SU-DHL-6 (cell line): Measurements from ENCODE around the gene KLK1.

Source experiments
- H2AFZ ChIP-seq: fragments of 200-600 bp; sonication (generic); 2 replicates; pipeline ENCODE4 v1.6.1; 2014; ENCODE audit warnings: low read depth, mild to moderate bottlenecking, moderate library complexity, mixed read lengths, antibody characterized with exemption, low read length; ENCODE audit not compliant: severe bottlenecking
- H3F3A ChIP-seq: fragments of 200-600 bp; shearing (Covaris generic); 2 replicates; pipeline ENCODE4 v1.6.0; 2016; ENCODE audit warnings: antibody characterized with exemption, mild to moderate bottlenecking; ENCODE audit not compliant: insufficient read depth
- H3K27ac ChIP-seq: fragments of 200-600 bp; sonication (generic); 2 replicates; pipeline ENCODE4 v1.5.1; 2016; ENCODE audit warnings: low read depth, mild to moderate bottlenecking, low read length, moderate library complexity, mixed read lengths
- H3K27me3 ChIP-seq: fragments of 200-600 bp; sonication (generic), shearing (Covaris generic); 2 replicates; pipeline ENCODE4 v1.6.0; 2014; ENCODE audit warnings: mild to moderate bottlenecking, low read length
- H3K36me3 ChIP-seq: fragments of 200-600 bp; sonication (generic); 2 replicates; pipeline ENCODE4 v1.6.1; 2014; ENCODE audit warnings: mild to moderate bottlenecking, low read length, mixed read lengths
- H3K4me2 ChIP-seq: fragments of 300-600, 200-600 bp; shearing (Covaris generic), sonication (generic); 2 replicates; pipeline ENCODE4 v1.6.0; 2014; ENCODE audit warnings: low read length, low read depth, mild to moderate bottlenecking; ENCODE audit not compliant: poor library complexity, severe bottlenecking
- H3K4me3 ChIP-seq: fragments of 200-600 bp; sonication (generic); 2 replicates; pipeline ENCODE4 v1.5.1; 2014; ENCODE audit warnings: antibody characterized with exemption, low read length, mild to moderate bottlenecking, mixed read lengths; ENCODE audit not compliant: insufficient read depth, poor library complexity, severe bottlenecking
- H3K79me2 ChIP-seq: fragments of 200-600 bp; sonication (generic); 2 replicates; pipeline ENCODE4 v1.6.1; 2014; ENCODE audit warnings: mild to moderate bottlenecking, low read length, moderate library complexity; ENCODE audit not compliant: insufficient read depth
- H3K9ac ChIP-seq: fragments of 200-600 bp; sonication (generic); 2 replicates; pipeline ENCODE4 v1.7.0; 2014; ENCODE audit warnings: mild to moderate bottlenecking, low read length
- H3K9me2 ChIP-seq: fragments of 200-600 bp; sonication (generic); replicated peaks from 2 replicates; pipeline ENCODE4 v1.6.1; 2014; ENCODE audit warnings: low read length; ENCODE audit not compliant: insufficient read depth
- H3K9me3 ChIP-seq: fragments of 200-600 bp; sonication (generic); 2 replicates; pipeline ENCODE4 v1.6.1; 2014; ENCODE audit warnings: low read length, mixed read lengths; ENCODE audit not compliant: insufficient read depth
- H4K20me1 ChIP-seq: fragments of 200-600 bp; sonication (generic); 2 replicates; pipeline ENCODE4 v1.6.1; 2014; ENCODE audit warnings: low read depth, mild to moderate bottlenecking, antibody characterized with exemption, low read length, moderate library complexity, mixed read lengths
- EZH2phosphoT487 ChIP-seq: fragments of 200-600 bp; sonication (generic), shearing (Covaris generic); conservative IDR thresholded peaks from 2 replicates; pipeline ENCODE4 v1.6.1; 2018; ENCODE audit warnings: mild to moderate bottlenecking, antibody characterized with exemption, low read length, moderate library complexity, mixed read lengths
- TF ChIP-seq, protein P1 (sequence below): fragments of 200-600 bp; sonication (generic); IDR thresholded peaks from one replicate; pipeline ENCODE4 v1.5.1; 2017; ENCODE audit warnings: antibody characterized with exemption, mild to moderate bottlenecking, low read length, moderate library complexity; ENCODE audit not compliant: insufficient read depth, poor library complexity, severe bottlenecking

Gene KLK1

DNA sequence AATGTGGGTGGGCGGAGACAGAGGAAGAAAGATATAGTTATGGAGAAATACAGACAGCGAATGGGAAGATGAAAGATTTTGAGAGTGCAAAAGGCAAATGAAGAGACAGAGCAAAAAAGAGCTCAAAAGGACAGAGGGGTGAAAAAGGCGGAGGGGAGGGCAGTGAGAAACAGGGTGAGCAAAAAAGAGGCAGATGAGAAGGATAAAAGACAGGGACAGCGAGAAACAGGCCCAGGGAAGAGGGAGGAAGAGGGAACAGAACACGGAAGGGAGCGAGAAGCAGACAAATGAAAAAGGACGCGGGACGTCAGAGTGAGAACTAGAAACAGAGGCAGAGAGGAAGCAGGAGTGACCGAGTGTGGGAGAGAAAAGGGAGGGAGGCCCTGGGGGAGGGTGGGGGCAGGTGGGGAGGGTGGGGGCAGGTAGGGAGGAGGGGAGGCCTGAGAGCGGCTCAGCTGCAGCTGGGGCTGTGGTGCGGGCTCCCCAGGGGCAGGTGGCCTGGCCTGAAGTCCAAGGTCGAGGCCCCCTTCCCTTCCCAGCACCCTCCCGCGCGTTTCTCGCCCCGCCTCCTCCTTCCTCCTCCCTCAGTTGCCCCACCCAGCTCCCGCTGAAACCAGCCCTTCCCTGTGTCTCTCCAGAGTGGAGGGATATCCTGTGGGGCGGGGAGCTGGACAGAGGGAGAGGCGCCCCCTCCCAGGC lies 2.9 kb downstream of the KLK1 start:
- Histone ChIP-seq H3K27me3 (no peaks in the 10 kb centered on the region), H3K79me2 (no peaks in the 10 kb centered on the region), H3K9me3 (no peaks in the 10 kb centered on the region), H3K4me3 (no peak overlapping the region), H4K20me1 (no peaks in the 10 kb centered on the region), H2AFZ (no peak overlapping the region), H3K4me2 (no peak overlapping the region), H3K9me2 (no peaks in the 10 kb centered on the region), H3K9ac (no peak overlapping the region), H3K27ac (no peak overlapping the region), H3F3A (no peaks in the 10 kb centered on the region), H3K36me3 (no peaks in the 10 kb centered on the region)
- no peak for TF ChIP-seq EZH2phosphoT487
- TF ChIP-seq, protein P1, sequence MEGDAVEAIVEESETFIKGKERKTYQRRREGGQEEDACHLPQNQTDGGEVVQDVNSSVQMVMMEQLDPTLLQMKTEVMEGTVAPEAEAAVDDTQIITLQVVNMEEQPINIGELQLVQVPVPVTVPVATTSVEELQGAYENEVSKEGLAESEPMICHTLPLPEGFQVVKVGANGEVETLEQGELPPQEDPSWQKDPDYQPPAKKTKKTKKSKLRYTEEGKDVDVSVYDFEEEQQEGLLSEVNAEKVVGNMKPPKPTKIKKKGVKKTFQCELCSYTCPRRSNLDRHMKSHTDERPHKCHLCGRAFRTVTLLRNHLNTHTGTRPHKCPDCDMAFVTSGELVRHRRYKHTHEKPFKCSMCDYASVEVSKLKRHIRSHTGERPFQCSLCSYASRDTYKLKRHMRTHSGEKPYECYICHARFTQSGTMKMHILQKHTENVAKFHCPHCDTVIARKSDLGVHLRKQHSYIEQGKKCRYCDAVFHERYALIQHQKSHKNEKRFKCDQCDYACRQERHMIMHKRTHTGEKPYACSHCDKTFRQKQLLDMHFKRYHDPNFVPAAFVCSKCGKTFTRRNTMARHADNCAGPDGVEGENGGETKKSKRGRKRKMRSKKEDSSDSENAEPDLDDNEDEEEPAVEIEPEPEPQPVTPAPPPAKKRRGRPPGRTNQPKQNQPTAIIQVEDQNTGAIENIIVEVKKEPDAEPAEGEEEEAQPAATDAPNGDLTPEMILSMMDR: no peak

DNA sequence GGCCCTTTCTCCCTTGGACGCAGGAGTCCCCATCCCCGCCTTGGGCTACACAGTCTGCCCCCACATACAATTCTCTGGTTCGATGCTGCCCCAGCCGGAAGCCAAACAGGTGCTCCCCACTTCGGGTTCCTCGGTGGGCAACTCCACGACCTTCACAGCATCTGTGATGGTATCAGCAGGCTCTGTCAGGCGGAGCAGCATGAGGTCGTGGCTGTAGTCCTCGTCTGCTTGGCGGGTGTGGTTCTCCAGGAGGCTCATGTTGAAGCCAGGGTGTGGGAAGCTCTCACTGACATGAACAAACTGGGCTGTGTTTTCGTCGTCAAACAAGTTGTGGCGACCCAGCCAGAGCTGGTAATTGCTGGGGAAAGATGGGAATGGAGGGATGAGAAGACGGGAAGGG lies 3.5 kb downstream of the KLK1 start:
- H3K27ac ChIP-seq: no peak overlapping the region
- no peaks in the 10 kb centered on the region for H3F3A ChIP-seq
- no peaks in the 10 kb centered on the region for H3K9me3 ChIP-seq
- no peak overlapping the region for H3K9ac ChIP-seq
- no peak overlapping the region for H3K4me3 ChIP-seq
- no peaks in the 10 kb centered on the region for H3K9me2 ChIP-seq
- TF ChIP-seq EZH2phosphoT487: no peak
- TF ChIP-seq, protein P1: no peak
- no peak overlapping the region for H2AFZ ChIP-seq
- no peaks in the 10 kb centered on the region for H4K20me1 ChIP-seq
- H3K36me3 ChIP-seq: no peaks in the 10 kb centered on the region
- H3K79me2 ChIP-seq: no peaks in the 10 kb centered on the region
- H3K27me3 ChIP-seq: no peaks in the 10 kb centered on the region
- H3K4me2 ChIP-seq: no peak overlapping the region

DNA sequence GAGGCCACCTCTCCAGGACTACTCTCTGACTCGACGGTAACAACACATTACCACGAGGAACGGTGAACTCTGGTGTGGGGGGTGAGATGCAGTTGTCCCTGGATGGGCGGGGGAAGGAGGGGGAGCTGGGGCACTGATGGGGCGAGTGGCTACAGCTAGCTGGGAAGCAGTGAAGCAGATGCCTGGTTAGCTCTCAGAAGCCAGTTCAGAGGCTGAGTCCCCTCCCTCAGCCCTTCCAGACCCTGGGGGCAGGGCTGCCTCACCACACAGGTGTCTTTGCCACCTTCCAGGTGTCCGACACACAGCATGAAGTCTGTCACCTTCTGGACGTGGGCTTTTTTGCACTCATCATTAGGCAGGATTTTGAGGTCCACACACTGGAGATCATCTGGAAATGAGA lies 4.0 kb downstream of the KLK1 start:
- no peak overlapping the region for H3K27ac ChIP-seq
- H3K4me2 ChIP-seq: no peak overlapping the region
- H3K79me2 ChIP-seq: no peaks in the 10 kb centered on the region
- H2AFZ ChIP-seq: no peak overlapping the region
- no peaks in the 10 kb centered on the region for H3F3A ChIP-seq
- H3K4me3 ChIP-seq: no peak overlapping the region
- H3K36me3 ChIP-seq: no peaks in the 10 kb centered on the region
- TF ChIP-seq, protein P1: no peak
- no peak for TF ChIP-seq EZH2phosphoT487
- no peaks in the 10 kb centered on the region for H3K9me3 ChIP-seq
- H3K27me3 ChIP-seq: no peaks in the 10 kb centered on the region
- H3K9ac ChIP-seq: no peak overlapping the region
- no peaks in the 10 kb centered on the region for H3K9me2 ChIP-seq
- H4K20me1 ChIP-seq: no peaks in the 10 kb centered on the region
